K562 (cell line): Measurements from ENCODE around the gene EXOSC2. TPM values are rescaled to one million over a fixed set of nuclear protein-coding genes. Genes with fewer than 3 reads are reported as not detected.

ENCODE experiments used
- ATAC-seq: fragments of 200-7000 bp; cut with Tn5 transposase; 3 replicates; pipeline ENCODE4 v1.9.1; 2020; ENCODE audit warnings: moderate library complexity
- BruUV-seq: library from RNA; stranded (reverse); fragments of 400-500 nt; replicated peaks from 2 replicates; lab custom pipeline; 2021; lab: Mats Ljungman, UMichigan
- CTCF ChIA-PET: fragments of 300-600 bp; formaldehyde crosslinking; extraction: SDS; loops from one replicate; lab custom pipeline; 2021; ENCODE audit warnings: low intra/inter-chr PET ratio; lab: Yijun Ruan, JAX
- POLR2A ChIA-PET: fragments of 300-600, 350-650 bp; sonication (Branson Sonifier 250); formaldehyde crosslinking; extraction: SDS; loops from one replicate; lab custom pipeline; 2021; ENCODE audit warnings: antibody characterized with exemption, inconsistent platforms; lab: Yijun Ruan, JAX
- DNase-seq, 4 experiments: peaks; one replicate each; pipeline versions ENCODE4 v3.0.0 to v3.0.0-alpha.2; 2011 to 2018; ENCODE audit warnings: low spot score in 3 of 4, mixed read lengths in 3 of 4; ENCODE audit errors: extremely low read depth in 1 of 4
- FAIRE-seq: peaks from 2 replicates; lab custom pipeline; 2011; peaks lifted over from hg19 to GRCh38; lab: Jason Lieb, UNC
- H2AFZ ChIP-seq: 2 replicates; pipeline ENCODE4 v1.6.0; 2011; ENCODE audit warnings: low read depth, low read length, control low read depth, inconsistent platforms
- H3K27ac ChIP-seq: fragments of 200-600 bp; 3 replicates; pipeline ENCODE4 v1.8.0; 2011; ENCODE audit warnings: low read depth, mild to moderate bottlenecking, control low read depth, inconsistent platforms, low read length, moderate library complexity, mixed read lengths; ENCODE audit errors: extremely low read depth
- H3K27me3 ChIP-seq, 2 experiments: fragments of 300-600 bp in 1 of 2; 2 replicates in 1 of 2; 3 replicates in 1 of 2; pipeline versions ENCODE4 v1.6.0 to v1.8.0; 2011; ENCODE audit warnings: inconsistent platforms in 2 of 2, low read length in 2 of 2, mild to moderate bottlenecking in 1 of 2, mixed read lengths in 1 of 2, moderate library complexity in 1 of 2; ENCODE audit not compliant: control insufficient read depth in 2 of 2, insufficient read depth in 2 of 2
- H3K36me3 ChIP-seq: fragments of 300-600 bp; 3 replicates; pipeline ENCODE4 v1.8.0; 2011; ENCODE audit warnings: mild to moderate bottlenecking, low read length, inconsistent platforms; ENCODE audit not compliant: control insufficient read depth, insufficient read depth
- H3K4me1 ChIP-seq, 2 experiments: fragments of 200-600 bp in 1 of 2; replicated peaks in 1 of 2; 2 replicates in 1 of 2; 3 replicates in 1 of 2; pipeline versions ENCODE4 v1.5.1 to v1.8.0; 2011; ENCODE audit warnings: inconsistent platforms in 2 of 2, low read length in 2 of 2, mild to moderate bottlenecking in 1 of 2, mixed read lengths in 1 of 2, moderate library complexity in 1 of 2; ENCODE audit not compliant: control insufficient read depth in 2 of 2, insufficient read depth in 2 of 2
- H3K4me2 ChIP-seq: 2 replicates; pipeline ENCODE4 v1.6.1; 2011; ENCODE audit warnings: low read length, control low read depth, inconsistent platforms, mixed read lengths; ENCODE audit not compliant: insufficient read depth
- H3K4me3 ChIP-seq: fragments of 200-600 bp; sonication (generic), shearing (Covaris generic); 2 replicates; pipeline ENCODE4 v1.5.1; 2016; ENCODE audit warnings: control low read depth, inconsistent platforms
- H3K79me2 ChIP-seq: fragments of 200-600 bp; 3 replicates; pipeline ENCODE4 v1.8.0; 2011; ENCODE audit warnings: low read length, inconsistent platforms; ENCODE audit not compliant: control insufficient read depth, insufficient read depth
- H3K9ac ChIP-seq, 2 experiments: 2 replicates each; pipeline versions ENCODE4 v1.6.0 to v1.6.1; 2011; ENCODE audit warnings: low read depth in 2 of 2, low read length in 2 of 2, control low read depth in 1 of 2, inconsistent platforms in 1 of 2, mild to moderate bottlenecking in 1 of 2, mixed read lengths in 1 of 2; ENCODE audit not compliant: insufficient read depth in 1 of 2
- H3K9me1 ChIP-seq: one replicate; pipeline ENCODE4 v1.6.0; 2011; ENCODE audit warnings: inconsistent platforms, mild to moderate bottlenecking, low read length, moderate library complexity; ENCODE audit not compliant: control insufficient read depth, insufficient read depth
- H3K9me3 ChIP-seq: replicated peaks from 2 replicates; pipeline ENCODE4 v1.5.1; 2011; ENCODE audit warnings: low read depth, low read length, inconsistent platforms; ENCODE audit not compliant: control insufficient read depth, insufficient read depth
- H4K20me1 ChIP-seq: replicated peaks from 2 replicates; pipeline ENCODE4 v1.6.1; 2011; ENCODE audit warnings: low read length, inconsistent platforms, mixed read lengths; ENCODE audit not compliant: control insufficient read depth, insufficient read depth
- ZBTB17 ChIP-seq: fragments of 450-650 bp; formaldehyde crosslinking; IDR thresholded peaks from 2 replicates; pipeline ENCODE4 v1.4.0; 2020; ENCODE audit warnings: mild to moderate bottlenecking
- WGBS: fragments of 100-300 bp; shearing (Covaris generic); methylation state at CpG from one replicate; pipeline ENCODE4 v1.1.6; 2016; ENCODE audit warnings: low coverage, mixed read lengths; ENCODE audit not compliant: insufficient coverage; ENCODE audit errors: missing lambda C conversion rate; 5-methylcytosine and 5-hydroxymethylcytosine counted together
- in situ Hi-C: fragments of 300-500 bp; cut with MboI; formaldehyde crosslinking; loops from 4 replicates; pipeline ENCODE4 v1.15.0; 2018; ENCODE audit warnings: inconsistent platforms, mixed read lengths
- intact Hi-C: fragments of 100-400 bp; cut with micrococcal nuclease; formaldehyde crosslinking; loops from 2 replicates; pipeline ENCODE4 v1.14.2; 2022
- polyA plus RNA-seq, 8 experiments: library from polyadenylated mRNA; depleted of rRNA in 4 of 8; stranded (reverse) in 5 of 8; unstranded in 3 of 8; fragments of >200 nt; fragmentation: Nextera tagmentation in 2 of 8; fragmentation: Illumina TruSeq in 1 of 8; extraction: Ambion mirVana in 2 of 8; extraction: Trizol in 1 of 8; gene quantifications; 2 replicates each; pipeline versions ENCODE4 v1.2.1 to v1.2.3, GENCODE V29; 2011 to 2014; ENCODE audit warnings: inconsistent platforms in 1 of 8, missing spikeins in 1 of 8
- total RNA-seq, 7 experiments: library from RNA; depleted of rRNA in 6 of 7; stranded (reverse); fragments of >200 nt in 6 of 7; fragmentation: Illumina TruSeq in 2 of 7; extraction: Trizol in 2 of 7; gene quantifications; 2 replicates each; pipeline versions ENCODE4 v1.2.1 to v1.2.3, GENCODE V29; 2011 to 2021; ENCODE audit warnings: low replicate concordance in 1 of 7
- TF ChIP-seq, protein P1 (sequence below), 2 experiments: fragments of 450-650 bp in 1 of 2; sonication (generic) in 1 of 2; formaldehyde crosslinking; conservative IDR thresholded peaks; 2 replicates each; pipeline versions ENCODE4 v1.4.0 to v1.8.1; 2020 to 2022; ENCODE audit warnings: mild to moderate bottlenecking in 1 of 2, missing genetic modification reagents in 1 of 2

EXOSC2 gene
- total and polyA plus RNA-seq, 9 of the 15 experiments (the other 6 are each of a cell fraction or from before 2014, with no cell fraction given) = 46.0 to 101 (median 77.6) TPM

DNA sequence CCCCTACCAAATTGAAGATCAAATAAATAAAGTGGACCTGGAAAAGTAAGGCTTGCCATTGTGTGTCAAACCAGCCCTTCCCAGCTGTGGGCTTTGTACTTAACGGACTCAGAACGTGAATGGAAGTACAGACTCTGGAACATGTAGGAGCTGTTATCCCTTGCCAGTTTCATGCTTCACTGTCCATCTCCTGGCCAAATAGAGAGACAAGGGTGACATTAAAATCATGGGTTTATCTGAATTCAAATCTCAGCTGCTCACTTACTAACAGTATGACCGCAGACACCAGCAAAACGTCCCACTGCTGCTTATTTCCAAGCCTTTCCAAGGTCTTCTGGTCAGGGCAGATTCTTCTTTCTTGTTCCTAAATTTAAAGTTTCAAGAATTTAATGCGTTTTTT is 52.2 kb downstream of the EXOSC2 start:
- H3K36me3 ChIP-seq = peaks cover 48% of the 10 kb centered on the region
- POLR2A ChIA-PET = interaction anchor here (0.6 to 13.0 kb wide), 8 partner anchors 9 to 40 kb away, joined by 3 to 141 read pairs (median 4); no protein-coding TSS in a partner anchor
- no peak for TF ChIP-seq ZBTB17 (CRISPR knock-in tag)
- TF ChIP-seq, protein P1, sequence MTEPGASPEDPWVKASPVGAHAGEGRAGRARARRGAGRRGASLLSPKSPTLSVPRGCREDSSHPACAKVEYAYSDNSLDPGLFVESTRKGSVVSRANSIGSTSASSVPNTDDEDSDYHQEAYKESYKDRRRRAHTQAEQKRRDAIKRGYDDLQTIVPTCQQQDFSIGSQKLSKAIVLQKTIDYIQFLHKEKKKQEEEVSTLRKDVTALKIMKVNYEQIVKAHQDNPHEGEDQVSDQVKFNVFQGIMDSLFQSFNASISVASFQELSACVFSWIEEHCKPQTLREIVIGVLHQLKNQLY (CRISPR knock-in tag; conservative IDR thresholded peaks at IDR 0.05) = peak in 1 of 2 experiments; percentile 91; a peak in 1 of 4 replicates
- H3K9ac ChIP-seq = no peak overlapping the region
- FAIRE-seq (no peak), ATAC-seq (no peak), DNase-seq (peak; percentile 24 to 53 (median 42))
- H4K20me1 ChIP-seq = peaks cover 7% of the 10 kb centered on the region; the same call in 1 of the 2 replicates
- no peaks in the 10 kb centered on the region for H3K4me1 ChIP-seq
- TSS peak; percentile 18 for BruUV-seq
- H2AFZ ChIP-seq = no peak overlapping the region
- no peaks in the 10 kb centered on the region for H3K79me2 ChIP-seq
- 67% methylated on average over 5 of the region's 5 CpGs for WGBS
- in situ Hi-C loops (no loop called here), intact Hi-C loops (no loop called here)
- H3K9me1 ChIP-seq = peaks cover 8% of the 10 kb centered on the region
- no peak overlapping the region for H3K4me2 ChIP-seq
- H3K9me3 ChIP-seq = no peaks in the 10 kb centered on the region
- H3K27me3 ChIP-seq = no peaks in the 10 kb centered on the region
- CTCF ChIA-PET = interaction anchor here (0.5 kb wide), 1 partner anchor 233 kb away, joined by 6 read pairs; no protein-coding TSS in a partner anchor
- H3K4me3 ChIP-seq = no peak overlapping the region
- no peak overlapping the region for H3K27ac ChIP-seq
